Right ventricle myocardium inferior (tissue), 1 donor: ENCODE results near the gene ADK. TPM values are rescaled to one million over a fixed set of nuclear protein-coding genes. Genes with fewer than 3 reads are reported as not detected.
"Not testable (repeated sequence)": the region's sequence is repeated elsewhere in the genome, so short reads cannot be mapped to it uniquely, and the experiment has no call there.

ENCODE experiments used
- ATAC-seq: fragments of 200-7000 bp; cut with Tn5 transposase; one replicate; pipeline ENCODE4 v1.9.1; 2020; ENCODE audit warnings: mild to moderate bottlenecking, moderate library complexity
- DNase-seq: peaks from one replicate; pipeline ENCODE4 v3.0.0; 2021; ENCODE audit errors: missing footprints
- intact Hi-C: fragments of 100-400 bp; cut with DNase I; formaldehyde crosslinking; loops from one replicate; pipeline ENCODE4 v1.11.0; 2022
- total RNA-seq: library from RNA; stranded (reverse); fragmentation: NEBNext Ultra II Directional; extraction: Animal tissue kit (Norgen Biotek cat#: 25700); gene quantifications from one replicate; pipeline ENCODE4 v1.2.1, GENCODE V29; 2021
- donor health status: DM: no; HTN: yes; CAD: no; lungs with severe emphysema.

ADK gene
- total RNA-seq, 1 donor from 2014 or later = 41.4 TPM

DNA sequence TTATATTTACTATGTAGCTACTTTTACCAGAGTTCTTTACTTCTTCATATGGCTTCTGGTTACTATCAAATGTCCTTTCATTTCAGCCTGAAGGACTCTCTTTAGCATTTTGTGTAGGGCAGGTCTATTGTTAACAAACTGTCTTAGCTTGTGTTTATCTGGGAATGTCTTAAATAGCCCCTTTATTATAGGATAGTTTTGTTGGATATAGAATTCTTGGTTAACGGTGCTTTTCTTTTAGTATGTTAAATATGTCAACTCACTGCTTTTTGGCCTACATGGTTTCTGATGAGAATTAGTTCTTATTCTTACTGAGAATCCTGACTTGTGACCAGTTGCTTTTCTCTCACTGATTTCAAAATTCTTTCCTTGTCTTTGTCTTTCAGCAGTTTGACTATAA lies 169.0 kb downstream of the ADK start:
- intact Hi-C loops = no loop called here
- ATAC-seq (no peak), DNase-seq (no peak)

DNA sequence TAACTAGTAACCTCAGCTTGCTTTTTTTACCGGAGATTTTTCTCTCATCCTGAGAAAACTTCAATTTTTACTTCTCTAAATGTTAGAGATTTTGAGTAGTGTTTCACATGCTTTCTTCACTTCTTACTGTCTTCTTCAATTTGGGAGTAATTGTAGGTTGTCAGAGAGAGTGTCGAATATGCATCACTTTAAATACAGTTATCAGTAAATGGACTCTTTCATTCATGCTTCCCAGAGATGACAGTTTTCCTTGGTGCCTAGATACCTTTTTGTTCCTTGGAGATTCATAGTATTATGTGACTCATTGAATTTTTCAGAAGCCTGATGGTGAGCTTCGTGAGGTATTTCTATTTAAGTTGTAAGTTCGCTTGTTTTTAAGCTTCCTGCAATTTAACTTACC lies 169.7 kb downstream of the ADK start:
- ATAC-seq (no peak), DNase-seq (no peak)
- intact Hi-C loops = no loop called here

DNA sequence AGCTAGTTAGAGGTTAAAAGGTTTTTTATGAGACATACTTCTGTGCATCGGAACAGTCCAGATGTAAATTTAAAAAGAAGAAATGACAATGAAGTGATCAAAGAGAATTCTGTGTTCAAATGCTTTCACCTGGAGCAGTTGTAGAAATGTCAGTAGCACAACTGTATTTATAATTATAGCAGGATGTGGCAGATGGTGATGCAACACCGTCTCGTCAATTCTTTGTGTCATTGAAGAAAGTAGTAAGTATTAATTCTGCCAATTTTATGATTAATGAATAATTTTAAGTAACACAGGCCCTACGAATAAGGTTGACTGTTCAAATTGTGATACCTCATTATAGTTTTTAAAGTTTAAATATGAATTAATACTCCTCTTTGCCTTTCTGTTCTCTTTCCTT lies 171.1 kb downstream of the ADK start:
- intact Hi-C loops = no loop called here
- no peak for ATAC-seq

DNA sequence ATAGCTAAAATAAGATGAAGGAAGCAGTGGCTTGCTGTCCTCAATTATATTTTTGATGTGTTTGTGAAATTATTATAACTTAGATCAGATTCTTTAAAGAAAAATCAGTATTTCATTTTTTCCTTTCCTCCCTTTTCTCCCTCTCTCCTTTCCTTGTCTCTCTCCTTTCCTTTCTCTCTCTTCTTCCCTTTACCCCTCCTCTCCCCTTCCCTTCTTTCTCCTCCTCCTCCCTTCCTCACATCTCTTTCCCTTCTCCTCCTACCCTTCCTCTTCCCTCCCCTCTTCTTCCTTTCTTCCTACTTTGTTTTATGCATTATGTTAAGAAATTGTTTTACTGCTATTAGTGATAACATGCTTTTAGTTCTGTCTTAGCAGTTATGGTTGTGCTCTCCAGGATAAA lies 171.5 kb downstream of the ADK start:
- DNase-seq (no peak), ATAC-seq (no peak)
- intact Hi-C loops = no loop called here

More for the DNA sequence above, 171.1 kb downstream of the ADK start:
- no peak for DNase-seq

DNA sequence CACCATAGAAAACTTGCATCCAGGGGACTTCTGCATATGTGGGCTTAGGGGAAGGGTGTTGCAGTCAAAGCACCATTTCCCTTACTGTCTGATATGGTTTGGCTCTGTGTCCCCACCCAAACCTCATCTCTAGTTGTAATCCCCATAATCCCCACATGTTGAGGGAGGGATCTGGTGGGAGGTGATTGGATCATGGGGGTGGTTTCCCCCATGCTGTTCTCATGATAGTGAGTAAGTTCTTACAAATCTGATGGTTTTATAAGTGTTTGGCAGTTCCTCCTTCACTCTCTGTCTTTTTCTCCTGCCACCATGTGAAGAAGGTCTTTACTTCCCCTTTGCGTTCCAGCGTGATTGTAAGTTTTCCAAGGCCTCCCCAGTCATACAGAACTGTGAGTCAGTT lies 177.4 kb downstream of the ADK start:
- DNase-seq = no peak
- no peak for ATAC-seq
- intact Hi-C loops = no loop called here

DNA sequence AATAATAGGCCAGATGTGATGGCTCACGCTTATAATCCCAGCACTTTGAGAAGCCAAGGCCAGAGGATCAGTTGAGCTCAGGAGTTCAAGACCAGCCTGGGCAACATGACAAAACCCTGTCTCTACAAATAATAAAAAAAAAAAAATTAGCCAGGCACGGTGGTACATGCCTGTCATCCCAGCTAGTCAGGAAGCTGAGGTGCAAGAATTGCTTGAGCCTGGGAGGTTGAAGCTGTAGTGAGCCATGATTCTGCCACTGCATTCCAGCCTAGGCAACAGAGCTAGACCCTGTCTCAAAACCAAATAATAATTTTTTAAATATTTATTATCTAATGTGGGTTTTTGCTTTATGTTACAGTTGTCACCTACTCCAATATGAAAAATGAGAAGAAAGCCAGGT lies 178.9 kb downstream of the ADK start:
- no peak for DNase-seq
- intact Hi-C loops = no loop called here
- no peak for ATAC-seq

DNA sequence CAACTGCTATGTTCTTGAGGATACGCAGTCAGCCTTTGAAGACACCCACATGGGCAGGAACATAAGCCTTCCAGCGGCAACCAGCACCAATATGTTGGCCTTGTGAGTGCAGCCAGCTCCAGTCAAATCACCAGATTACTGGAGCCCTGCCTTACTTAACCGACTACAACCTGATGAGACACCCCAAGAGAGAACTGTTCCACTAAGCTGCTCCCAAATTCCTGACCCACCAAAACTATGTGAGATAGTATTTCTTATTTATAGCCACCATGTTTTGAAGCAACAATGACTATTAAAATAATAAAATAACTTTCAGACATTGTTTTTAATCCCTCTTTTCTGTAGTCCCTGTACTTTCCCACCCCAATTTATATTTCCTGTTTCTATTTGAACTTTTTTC lies 179.6 kb downstream of the ADK start:
- ATAC-seq = no peak
- no peak for DNase-seq
- intact Hi-C loops = no loop called here

DNA sequence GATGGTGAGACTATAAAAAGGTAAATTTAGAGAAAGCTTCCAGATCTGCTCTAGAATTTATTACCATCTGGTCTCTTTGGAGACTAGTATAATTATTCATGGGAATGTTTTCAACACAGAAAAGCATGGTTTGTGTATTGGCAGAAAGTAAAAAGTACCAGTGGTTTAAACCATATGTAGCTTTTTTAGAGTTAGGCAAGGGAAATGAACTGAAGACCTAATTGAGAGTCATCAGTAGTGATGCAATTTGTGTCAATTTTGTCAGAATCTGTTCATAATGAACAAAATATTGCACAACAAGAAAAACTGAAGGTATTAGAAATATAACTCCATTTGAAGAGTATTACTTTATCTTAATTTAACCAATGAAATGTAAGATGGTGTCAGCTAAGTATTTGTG lies 181.4 kb downstream of the ADK start:
- DNase-seq (no peak), ATAC-seq (no peak)
- intact Hi-C loops = no loop called here

DNA sequence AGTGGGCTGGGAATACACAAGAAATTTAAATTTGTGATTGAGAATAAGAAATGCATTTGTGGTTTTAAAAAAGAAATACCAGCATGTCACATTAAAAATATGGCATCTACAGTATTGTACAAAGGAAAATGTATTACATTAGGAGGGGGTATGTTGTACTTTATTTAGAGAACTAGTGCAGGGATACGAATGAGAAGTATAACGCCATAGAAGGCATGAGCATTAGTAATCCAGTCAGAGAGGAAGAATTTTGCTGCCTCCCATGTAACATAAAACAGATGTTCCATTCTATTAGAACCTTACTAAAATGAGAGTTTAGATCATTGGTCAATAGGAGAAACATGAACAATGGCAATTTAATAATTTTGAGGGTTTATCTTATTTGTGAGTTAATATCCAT lies 182.2 kb downstream of the ADK start:
- no peak for ATAC-seq
- intact Hi-C loops = no loop called here
- DNase-seq = no peak

DNA sequence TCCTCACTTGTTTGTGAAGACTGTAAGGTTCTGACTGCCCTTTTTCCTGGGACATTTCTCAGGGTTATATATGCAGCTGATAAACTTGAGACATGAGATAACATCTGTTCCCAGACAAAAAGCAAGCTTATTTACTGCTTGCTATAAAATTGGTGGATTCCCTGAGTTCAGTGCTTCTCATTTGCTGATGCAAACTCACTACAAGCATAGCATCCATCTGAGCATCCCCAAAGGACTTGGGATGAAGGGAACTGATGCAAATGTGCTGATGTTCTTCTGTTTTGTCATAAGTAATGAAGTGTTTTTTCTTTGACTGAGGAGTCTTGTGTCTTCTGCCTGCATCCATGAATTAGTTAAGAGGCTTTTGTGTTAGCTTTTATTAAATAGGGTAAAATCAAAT lies 183.2 kb downstream of the ADK start:
- intact Hi-C loops = no loop called here
- DNase-seq (no peak), ATAC-seq (no peak)

DNA sequence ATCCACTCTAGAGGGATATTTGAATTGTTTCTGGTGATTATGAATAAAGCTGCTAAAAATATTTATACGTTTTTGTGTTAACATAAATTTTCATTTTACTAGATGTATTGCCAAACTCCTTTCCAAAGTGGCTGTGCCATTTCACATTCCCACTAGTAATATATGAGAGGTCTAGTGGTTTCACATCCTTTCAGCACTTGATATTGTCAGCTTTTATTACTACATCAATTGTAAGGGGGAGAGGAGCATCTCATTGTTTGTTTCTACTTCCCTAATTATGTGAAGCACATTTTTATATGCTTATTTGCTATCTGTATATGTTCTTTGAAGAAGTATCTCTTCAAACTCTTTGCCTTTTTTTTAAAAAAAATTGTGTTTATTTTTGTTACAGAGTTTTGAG lies 184.5 kb downstream of the ADK start:
- intact Hi-C loops = no loop called here
- DNase-seq = no peak
- no peak for ATAC-seq

DNA sequence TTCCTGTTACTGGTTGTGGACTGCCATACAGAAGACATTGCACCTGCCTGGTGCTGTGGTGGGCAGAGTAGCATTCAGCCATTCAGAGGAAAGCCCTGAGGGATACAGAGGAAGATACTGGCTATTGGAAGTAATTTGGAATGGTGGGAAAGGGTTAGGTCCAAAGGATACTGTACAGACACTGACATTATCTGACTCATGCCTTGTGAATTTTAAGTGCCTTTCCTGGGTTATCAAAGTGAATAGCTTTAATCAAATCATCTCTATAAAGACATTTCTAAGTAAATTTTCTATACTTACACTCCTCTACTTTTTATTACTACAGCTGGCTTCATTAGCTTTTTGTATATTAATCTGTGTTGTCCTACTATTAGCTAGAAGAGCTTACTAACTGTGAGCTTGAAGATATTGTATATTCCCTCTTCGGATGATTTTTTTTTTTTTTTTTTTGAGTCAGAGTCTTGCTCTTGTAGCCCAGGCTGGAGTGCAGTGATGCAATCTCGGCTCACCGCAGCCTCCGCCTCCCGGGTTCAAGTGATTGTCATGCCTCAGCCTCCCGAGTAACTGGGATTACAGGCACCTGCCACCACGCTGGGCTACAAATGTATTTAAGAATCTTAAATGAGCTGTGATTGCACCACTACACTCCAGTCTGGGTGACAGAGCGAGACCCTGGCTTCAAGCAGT lies 186.5 kb downstream of the ADK start:
- ATAC-seq (no peak), DNase-seq (no peak)
- intact Hi-C loops = no loop called here

DNA sequence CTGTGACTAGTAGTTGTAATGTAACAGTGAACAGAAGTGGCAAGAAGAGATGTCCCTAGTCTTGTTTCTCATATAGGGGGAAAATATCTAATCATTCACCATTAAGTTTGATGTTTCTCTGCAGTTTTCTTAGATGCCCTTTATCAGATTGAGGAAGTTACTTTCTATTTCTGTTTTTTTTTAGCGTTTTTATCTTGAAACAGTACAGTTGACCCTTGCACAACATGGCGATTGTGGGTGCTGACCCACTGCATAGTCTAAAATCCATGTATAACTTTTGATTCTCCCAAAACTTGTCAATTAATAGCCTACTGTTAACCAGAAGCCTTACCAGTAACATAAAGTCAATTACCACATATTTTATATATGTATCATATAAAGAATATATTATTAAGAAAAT lies 192.0 kb downstream of the ADK start:
- no peak for ATAC-seq
- intact Hi-C loops = no loop called here
- no peak for DNase-seq

DNA sequence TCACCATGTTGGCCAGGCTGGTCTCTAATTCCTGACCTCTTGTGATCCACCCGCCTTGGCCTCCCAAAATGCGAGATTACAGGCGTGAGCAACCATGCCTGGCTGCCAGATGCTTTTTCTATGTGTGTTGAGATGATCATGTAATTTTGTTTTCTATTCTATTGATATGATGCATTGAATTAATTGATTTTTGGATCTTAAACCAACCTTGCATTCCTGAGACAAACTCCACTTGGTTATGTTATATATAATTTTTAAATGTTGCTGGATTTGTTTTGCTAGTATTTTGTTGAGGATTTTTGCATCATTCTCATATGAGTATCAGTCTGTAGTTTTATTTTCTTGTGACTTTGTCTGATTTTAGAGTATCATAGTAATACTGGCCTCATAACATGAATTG lies 192.8 kb downstream of the ADK start:
- ATAC-seq (no peak), DNase-seq (no peak)
- intact Hi-C loops = no loop called here

DNA sequence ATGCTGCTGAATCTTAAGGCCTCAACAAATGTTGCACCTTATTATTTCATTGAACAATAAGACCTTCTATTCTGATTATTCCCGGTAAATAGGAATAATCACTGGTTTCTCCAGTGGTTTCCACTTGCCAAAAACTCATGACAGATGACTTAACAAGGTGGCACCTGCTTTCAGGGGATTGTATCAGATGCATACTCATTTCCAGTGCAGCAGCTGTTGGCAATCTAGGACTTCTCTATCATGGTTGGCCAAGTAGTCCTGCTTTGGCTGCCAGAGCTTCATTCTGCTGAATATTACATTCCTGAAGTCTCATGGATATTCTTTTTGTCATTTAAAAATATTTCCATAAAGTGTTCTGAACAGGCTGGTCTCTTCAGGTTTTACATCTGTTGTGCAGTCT lies 193.3 kb downstream of the ADK start:
- ATAC-seq (no peak), DNase-seq (no peak)
- intact Hi-C loops = no loop called here

DNA sequence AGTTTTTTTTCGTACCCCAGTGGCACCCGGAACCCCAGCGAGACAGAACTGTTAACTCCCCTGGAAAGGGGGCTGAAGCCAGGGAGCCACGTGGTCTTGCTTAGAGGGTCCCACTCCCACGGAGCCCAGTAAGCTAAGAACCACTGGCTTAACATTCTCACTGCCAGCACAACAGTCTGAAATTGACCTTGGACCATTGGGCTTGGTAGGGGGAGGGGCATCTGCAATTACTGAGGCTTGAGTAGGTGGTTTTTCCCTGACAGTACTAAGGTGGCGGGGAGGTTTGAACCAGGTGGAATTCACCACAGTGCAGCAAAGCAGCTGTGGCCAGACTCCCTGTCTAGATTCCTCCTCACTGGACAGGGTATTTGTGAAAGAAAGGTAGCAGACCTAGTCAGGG lies 196.5 kb downstream of the ADK start:
- no peak for ATAC-seq
- intact Hi-C loops = no loop called here
- DNase-seq = no peak

DNA sequence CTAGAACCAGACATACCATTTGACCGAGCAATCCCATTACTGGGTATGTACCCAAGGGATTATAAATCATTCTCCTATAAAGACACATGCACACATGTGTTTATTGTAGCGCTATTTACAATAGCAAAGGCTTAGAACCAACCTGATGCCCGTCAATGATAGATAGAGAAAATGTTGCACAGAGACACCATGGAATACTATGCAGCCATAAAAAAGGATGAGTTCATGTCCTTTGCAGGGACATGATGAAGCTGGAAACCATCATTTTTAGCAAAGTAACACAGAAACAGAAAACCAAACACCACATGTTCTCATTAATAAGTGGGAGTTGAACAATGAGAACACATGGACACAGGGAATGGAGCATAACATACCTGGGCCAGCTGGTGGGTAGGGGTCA lies 202.0 kb downstream of the ADK start:
- DNase-seq, intact Hi-C loops, ATAC-seq: not testable (repeated sequence)

DNA sequence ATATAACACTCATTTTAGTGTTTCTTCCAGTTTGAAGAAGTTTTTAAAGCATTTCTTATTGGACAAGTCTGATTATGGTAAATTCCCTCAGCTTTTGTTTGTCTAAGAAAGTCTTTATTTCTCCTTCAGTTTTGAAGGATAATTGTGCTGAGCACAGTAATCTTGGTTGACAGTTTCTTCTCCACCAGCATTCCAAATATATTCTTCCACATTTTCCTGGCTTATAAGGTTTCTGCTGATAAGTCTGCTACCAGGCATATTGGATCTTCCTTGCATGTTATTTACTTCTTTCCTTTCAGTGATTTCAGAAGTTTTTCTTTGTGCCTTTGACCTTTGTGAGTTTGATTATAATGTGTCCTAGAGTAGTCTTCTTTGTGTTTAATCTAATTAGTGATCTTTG lies 210.7 kb downstream of the ADK start:
- DNase-seq (no peak), ATAC-seq (no peak)
- intact Hi-C loops = no loop called here

DNA sequence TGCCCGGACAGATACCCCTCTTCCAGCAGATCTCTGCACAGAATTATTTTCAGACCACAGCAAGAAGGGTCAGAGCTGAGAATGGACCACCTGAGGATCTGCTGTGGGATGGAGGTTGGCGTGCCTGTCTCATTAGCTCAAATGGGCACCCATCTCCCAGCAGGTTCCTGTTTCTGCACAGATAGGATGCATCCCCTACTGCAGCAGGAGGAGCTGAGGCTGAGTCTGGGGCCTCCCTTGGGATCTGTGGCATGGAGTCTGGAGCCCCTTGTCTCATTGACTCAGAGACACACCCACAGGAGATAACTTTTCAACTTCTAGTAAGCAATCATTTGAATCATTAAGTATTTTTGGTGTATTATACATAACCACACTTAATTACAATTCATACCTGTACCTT lies 212.7 kb downstream of the ADK start:
- DNase-seq (no peak), ATAC-seq (no peak)
- intact Hi-C loops = no loop called here

DNA sequence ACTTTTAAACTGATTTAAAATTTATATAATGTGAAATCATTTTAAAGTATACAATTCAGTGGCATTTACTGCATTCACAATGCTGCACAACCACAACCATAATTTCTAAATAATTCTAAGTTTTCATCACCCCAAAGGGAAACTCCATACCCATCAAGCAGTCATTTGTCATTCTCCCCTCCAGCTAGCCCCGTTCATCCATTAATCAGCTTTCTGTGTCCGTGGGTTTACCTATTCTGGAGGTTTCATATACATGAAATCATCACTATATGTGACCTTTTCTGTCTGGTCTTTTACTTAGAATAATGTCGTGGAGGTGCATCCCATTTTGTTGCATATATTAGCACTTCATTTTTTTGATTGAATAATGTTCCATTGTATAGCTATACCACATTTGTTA lies 214.1 kb downstream of the ADK start:
- intact Hi-C loops = no loop called here
- ATAC-seq (no peak), DNase-seq (no peak)

DNA sequence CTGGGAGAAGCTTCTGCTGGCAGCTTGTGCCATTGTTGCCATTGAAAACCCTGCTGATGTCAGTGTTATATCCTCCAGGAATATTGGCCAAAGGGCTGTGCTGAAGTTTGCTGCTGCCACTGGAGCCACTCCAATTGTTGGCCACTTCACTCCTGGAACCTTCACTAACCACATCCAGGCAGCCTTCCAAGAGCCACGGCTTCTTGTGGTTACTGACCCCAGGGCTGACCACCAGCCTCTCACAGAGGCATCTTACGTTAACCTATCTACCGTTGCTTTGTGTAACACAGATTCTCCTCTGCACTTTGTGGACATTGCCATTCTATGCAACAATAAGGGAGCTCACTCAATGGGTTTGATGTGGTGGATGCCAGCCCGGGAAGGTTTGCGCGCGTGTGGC lies 220.7 kb downstream of the ADK start:
- no peak for ATAC-seq
- intact Hi-C loops = no loop called here
- DNase-seq = no peak

DNA sequence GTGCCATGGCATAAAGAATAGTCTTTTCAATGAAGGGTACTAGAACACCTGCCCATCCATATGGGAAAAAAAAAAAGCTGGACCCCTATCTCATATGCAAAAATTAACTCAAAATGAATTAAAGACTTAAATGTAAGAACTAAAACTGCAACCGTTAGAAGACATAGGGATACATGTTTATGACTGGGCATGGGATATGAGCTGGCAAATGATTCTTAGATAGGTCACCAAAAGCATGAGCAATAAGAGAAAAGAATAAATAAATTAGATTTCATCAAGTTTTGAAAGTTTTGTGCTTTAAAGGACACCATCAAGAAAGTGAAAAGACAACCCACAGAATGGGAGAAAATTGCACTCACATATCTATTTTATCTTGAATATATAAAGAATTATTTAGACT lies 222.0 kb downstream of the ADK start:
- DNase-seq (no peak), ATAC-seq (no peak)
- intact Hi-C loops = no loop called here
